Measurements from ENCODE around the gene SLC43A3.

- TF ChIP-seq CTCF (IDR thresholded peaks at IDR 0.05; ENCODE audit: poor library complexity) (no peak), EZH2 (IDR thresholded peaks at IDR 0.05; ENCODE audit: borderline replicate concordance) (no peak), EZH2phosphoT487 (IDR thresholded peaks at IDR 0.05; ENCODE audit: low read depth, severe bottlenecking, unreplicated experiment) (no peak)
Observed at GRCh38 chr11:57378186-57378585, 48.7 kb downstream of the SLC43A3 start.

All from hepatocyte (in vitro differentiated cells).